ENCODE data around the gene INSYN2B. TPM values are rescaled to one million over a fixed set of nuclear protein-coding genes. Genes with fewer than 3 reads are reported as not detected.

Gene INSYN2B
- total and polyA plus RNA-seq, 9 donors, result 0.12 to 3.3 (median 1.1) TPM; not detected in 1

DNA sequence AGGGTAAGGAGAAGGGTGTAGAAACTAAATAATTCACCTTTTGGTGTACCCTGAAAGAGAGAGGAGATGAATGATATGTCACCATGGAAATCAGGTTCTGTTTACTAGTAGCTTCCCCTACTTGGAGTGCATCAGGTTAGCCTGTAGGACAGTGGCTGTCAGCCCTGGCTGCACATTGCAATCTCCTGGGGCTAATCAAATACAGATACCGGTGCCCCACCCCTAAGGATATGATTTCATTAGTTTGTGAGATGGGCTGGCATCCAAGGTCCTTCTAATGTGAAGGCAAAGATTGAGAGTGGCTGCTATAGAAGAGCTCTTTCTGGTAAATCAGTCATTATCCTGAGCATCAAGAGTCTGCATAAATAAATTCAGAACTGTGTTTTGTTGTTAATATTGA, 47.2 kb downstream of the INSYN2B start:
- TF ChIP-seq EP300 (IDR thresholded peaks at IDR 0.05) (no peak), POLR2A (IDR thresholded peaks at IDR 0.05) (no peak)
- TF ChIP-seq, protein P1, sequence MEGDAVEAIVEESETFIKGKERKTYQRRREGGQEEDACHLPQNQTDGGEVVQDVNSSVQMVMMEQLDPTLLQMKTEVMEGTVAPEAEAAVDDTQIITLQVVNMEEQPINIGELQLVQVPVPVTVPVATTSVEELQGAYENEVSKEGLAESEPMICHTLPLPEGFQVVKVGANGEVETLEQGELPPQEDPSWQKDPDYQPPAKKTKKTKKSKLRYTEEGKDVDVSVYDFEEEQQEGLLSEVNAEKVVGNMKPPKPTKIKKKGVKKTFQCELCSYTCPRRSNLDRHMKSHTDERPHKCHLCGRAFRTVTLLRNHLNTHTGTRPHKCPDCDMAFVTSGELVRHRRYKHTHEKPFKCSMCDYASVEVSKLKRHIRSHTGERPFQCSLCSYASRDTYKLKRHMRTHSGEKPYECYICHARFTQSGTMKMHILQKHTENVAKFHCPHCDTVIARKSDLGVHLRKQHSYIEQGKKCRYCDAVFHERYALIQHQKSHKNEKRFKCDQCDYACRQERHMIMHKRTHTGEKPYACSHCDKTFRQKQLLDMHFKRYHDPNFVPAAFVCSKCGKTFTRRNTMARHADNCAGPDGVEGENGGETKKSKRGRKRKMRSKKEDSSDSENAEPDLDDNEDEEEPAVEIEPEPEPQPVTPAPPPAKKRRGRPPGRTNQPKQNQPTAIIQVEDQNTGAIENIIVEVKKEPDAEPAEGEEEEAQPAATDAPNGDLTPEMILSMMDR (IDR thresholded peaks at IDR 0.05), result no peak
- intact Hi-C loops (cut with DNase I), result no loop called here
- WGBS, 3 donors, result 54 to 82% (median 75%) methylated on average over 1 of the region's 1 CpG
- Histone ChIP-seq H3K4me1 (ENCODE audit: insufficient read depth) (no peaks in the 10 kb centered on the region), H3K9me3 (no peaks in the 10 kb centered on the region), H3K4me3 (no peak overlapping the region), H3K27me3 (no peaks in the 10 kb centered on the region), H3K27ac (no peak overlapping the region), H3K36me3 (no peaks in the 10 kb centered on the region)
- no peak for DNase-seq

DNA sequence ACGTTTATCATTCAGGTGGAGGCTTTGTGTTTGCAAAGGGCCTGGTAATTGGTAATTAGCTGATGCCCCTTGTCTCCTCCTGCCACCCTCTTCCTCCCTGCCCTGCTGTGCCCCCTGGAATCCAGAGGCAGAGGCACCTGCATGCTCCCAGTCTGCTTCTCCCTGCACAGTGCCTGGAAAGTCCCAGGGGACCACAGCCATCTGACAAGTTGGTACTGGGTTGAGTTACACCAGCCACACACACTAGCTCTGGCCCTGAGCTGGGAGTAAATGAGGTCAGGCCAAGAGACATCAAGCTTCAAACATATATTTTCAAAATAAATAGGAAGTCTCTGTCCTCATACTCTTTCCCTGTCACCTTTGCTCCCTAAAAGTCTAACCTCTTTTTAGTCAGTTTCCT, 56.3 kb downstream of the INSYN2B start:
- 56 to 77% (median 63%) methylated on average over 1 of the region's 1 CpG for WGBS, 3 donors

DNA sequence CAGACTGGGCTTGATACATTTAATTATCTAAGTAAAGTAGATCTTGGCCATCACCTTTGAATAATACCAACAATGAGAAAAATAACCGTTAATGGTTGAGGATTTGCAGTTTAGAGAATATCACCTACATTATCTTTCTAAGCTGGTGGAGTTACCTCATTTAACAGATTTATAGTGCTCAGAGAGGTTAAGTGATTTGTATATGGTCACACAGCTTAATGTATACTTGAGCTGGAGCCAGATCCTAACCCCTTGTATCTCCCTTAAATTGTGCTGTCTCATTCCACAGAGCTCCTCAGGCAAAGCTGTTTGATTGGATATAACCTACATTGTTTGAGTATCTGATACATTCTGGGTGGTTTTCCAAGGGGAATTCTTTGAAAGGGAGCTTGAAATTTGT, 57.8 kb downstream of the INSYN2B start:
- 89 to 97% (median 90%) methylated on average over 1 of the region's 1 CpG for WGBS, 3 donors
- intact Hi-C loops (cut with DNase I), result no loop called here
- no peak for DNase-seq
- H3K36me3 ChIP-seq, result no peaks in the 10 kb centered on the region
- no peak overlapping the region for H3K27ac ChIP-seq
- no peaks in the 10 kb centered on the region for H3K4me1 ChIP-seq (ENCODE audit: insufficient read depth)
- TF ChIP-seq, protein P1 (IDR thresholded peaks at IDR 0.05), result no peak
- TF ChIP-seq POLR2A (IDR thresholded peaks at IDR 0.05) (no peak), EP300 (IDR thresholded peaks at IDR 0.05) (no peak)
- no peaks in the 10 kb centered on the region for H3K9me3 ChIP-seq
- no peaks in the 10 kb centered on the region for H3K27me3 ChIP-seq
- H3K4me3 ChIP-seq, result no peak overlapping the region

More for the DNA sequence above, 56.3 kb downstream of the INSYN2B start:
- Histone ChIP-seq H3K4me1 (ENCODE audit: insufficient read depth) (no peaks in the 10 kb centered on the region), H3K27me3 (no peaks in the 10 kb centered on the region), H3K4me3 (no peak overlapping the region), H3K9me3 (no peaks in the 10 kb centered on the region), H3K36me3 (no peaks in the 10 kb centered on the region), H3K27ac (no peak overlapping the region)
- no peak for DNase-seq
- intact Hi-C loops (cut with DNase I), result no loop called here
- TF ChIP-seq EP300 (IDR thresholded peaks at IDR 0.05) (no peak), POLR2A (IDR thresholded peaks at IDR 0.05) (no peak)
- TF ChIP-seq, protein P1 (IDR thresholded peaks at IDR 0.05), result no peak

DNA sequence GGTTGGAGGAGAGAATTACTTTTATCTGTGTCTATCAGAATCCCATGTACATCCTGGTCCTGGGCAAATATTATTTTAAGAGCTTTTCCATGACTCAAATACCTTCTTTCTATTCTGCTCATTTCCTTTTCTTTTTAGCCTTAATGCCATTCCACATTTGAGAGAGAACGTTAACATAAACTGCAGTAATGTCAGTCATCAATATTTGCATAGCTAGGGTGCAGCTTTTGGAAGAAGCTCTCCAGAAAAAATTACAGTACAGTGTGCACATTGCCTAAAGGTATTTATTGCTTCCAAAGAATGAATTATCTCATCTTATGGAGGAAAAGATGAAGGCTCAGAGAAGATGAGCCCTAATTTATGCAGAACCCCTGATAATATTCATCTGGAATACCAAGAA, 58.3 kb downstream of the INSYN2B start:
- H3K4me1 ChIP-seq (ENCODE audit: insufficient read depth), result no peaks in the 10 kb centered on the region
- WGBS, 3 donors, result 55 to 80% (median 65%) methylated on average over 1 of the region's 1 CpG
- no peak for DNase-seq
- no peak overlapping the region for H3K4me3 ChIP-seq
- H3K27ac ChIP-seq, result no peak overlapping the region
- TF ChIP-seq EP300 (IDR thresholded peaks at IDR 0.05) (no peak), POLR2A (IDR thresholded peaks at IDR 0.05) (no peak)
- TF ChIP-seq, protein P1 (IDR thresholded peaks at IDR 0.05), result no peak
- no peaks in the 10 kb centered on the region for H3K27me3 ChIP-seq
- no peaks in the 10 kb centered on the region for H3K36me3 ChIP-seq
- intact Hi-C loops (cut with DNase I), result no loop called here
- H3K9me3 ChIP-seq, result no peaks in the 10 kb centered on the region

All from ovary (tissue), 9 donors.